OCI-LY3 (cell line): ENCODE data around the gene TCL1B.

Source experiments
- EZH2phosphoT487 ChIP-seq: fragments of 200-600 bp; shearing (Covaris generic); IDR thresholded peaks from 2 replicates; pipeline ENCODE4 v1.6.1; 2018; ENCODE audit warnings: antibody characterized with exemption, mixed run types, low read depth
- TF ChIP-seq, protein P1 (sequence below): fragments of 200-600, 300-600 bp; sonication (generic); IDR thresholded peaks from 2 replicates; pipeline ENCODE4 v1.5.1; 2014; ENCODE audit warnings: antibody characterized with exemption, low read length, low read depth

DNA sequence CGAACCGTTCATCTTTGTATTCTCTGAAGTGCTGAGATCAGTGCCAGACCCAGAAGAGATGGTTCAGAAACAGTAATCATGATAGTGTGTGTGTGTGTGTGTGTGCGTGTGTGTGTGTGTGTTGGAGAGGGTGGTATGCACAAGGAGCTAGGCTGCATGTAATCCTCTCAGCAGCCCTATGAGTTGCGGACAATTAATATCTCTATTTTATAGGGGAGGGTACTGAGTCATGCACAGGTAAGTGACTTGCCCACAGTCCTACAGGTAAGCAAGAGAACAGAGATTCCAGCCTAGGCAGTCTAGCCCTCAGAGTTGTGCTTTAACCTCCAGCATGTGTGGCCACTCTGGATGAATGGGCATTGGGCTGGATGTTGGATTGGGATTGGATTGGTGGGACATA is 55.6 kb downstream of the TCL1B start:
- TF ChIP-seq, protein P1, sequence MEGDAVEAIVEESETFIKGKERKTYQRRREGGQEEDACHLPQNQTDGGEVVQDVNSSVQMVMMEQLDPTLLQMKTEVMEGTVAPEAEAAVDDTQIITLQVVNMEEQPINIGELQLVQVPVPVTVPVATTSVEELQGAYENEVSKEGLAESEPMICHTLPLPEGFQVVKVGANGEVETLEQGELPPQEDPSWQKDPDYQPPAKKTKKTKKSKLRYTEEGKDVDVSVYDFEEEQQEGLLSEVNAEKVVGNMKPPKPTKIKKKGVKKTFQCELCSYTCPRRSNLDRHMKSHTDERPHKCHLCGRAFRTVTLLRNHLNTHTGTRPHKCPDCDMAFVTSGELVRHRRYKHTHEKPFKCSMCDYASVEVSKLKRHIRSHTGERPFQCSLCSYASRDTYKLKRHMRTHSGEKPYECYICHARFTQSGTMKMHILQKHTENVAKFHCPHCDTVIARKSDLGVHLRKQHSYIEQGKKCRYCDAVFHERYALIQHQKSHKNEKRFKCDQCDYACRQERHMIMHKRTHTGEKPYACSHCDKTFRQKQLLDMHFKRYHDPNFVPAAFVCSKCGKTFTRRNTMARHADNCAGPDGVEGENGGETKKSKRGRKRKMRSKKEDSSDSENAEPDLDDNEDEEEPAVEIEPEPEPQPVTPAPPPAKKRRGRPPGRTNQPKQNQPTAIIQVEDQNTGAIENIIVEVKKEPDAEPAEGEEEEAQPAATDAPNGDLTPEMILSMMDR, result no peak
- TF ChIP-seq EZH2phosphoT487, result no peak
